Breast epithelium (tissue), 4 donors: ENCODE results near the gene SLC49A4. TPM values are rescaled to one million over a fixed set of nuclear protein-coding genes. Genes with fewer than 3 reads are reported as not detected.

ENCODE experiments used
- DNase-seq, 2 donors: peaks; one replicate each; pipeline ENCODE4 v3.0.0-alpha.2; 2019; ENCODE audit warnings: low spot score in 2 of 2
- H3K27ac ChIP-seq, 2 donors: fragments of 200-600 bp; sonication (generic) in 1 of 2; one replicate each; pipeline ENCODE4 v1.5.1; 2016 to 2019; ENCODE audit warnings: mild to moderate bottlenecking in 1 of 2
- H3K27me3 ChIP-seq, 2 donors: fragments of 200-600 bp; sonication (generic) in 1 of 2; one replicate each; pipeline versions ENCODE4 v1.5.1 to v1.6.0; 2017 to 2019; ENCODE audit warnings: control low read depth in 1 of 2, mild to moderate bottlenecking in 1 of 2
- H3K36me3 ChIP-seq: fragments of 200-600 bp; one replicate; pipeline ENCODE4 v1.5.1; 2019
- H3K4me1 ChIP-seq, 2 donors: fragments of 200-600 bp; sonication (generic); one replicate each; pipeline ENCODE4 v1.5.1; 2016 to 2019; ENCODE audit warnings: control low read depth in 1 of 2
- H3K4me3 ChIP-seq, 3 donors: fragments of 200-600 bp; sonication (generic); 1 replicate in 2 of 3; 2 replicates in 1 of 3; pipeline ENCODE4 v1.5.1; 2016 to 2019; ENCODE audit warnings: mild to moderate bottlenecking in 3 of 3, moderate library complexity in 2 of 3
- H3K9me3 ChIP-seq, 2 donors: fragments of 200-600 bp; sonication (generic) in 1 of 2; one replicate each; pipeline ENCODE4 v1.5.1; 2016 to 2019; ENCODE audit warnings: control low read depth in 1 of 2
- POLR2A ChIP-seq: fragments of 450-650 bp; IDR thresholded peaks from one replicate; pipeline ENCODE4 v1.6.1; 2016; ENCODE audit warnings: antibody characterized with exemption, mild to moderate bottlenecking, moderate library complexity
- POLR2AphosphoS5 ChIP-seq, 3 donors: sonication (generic); formaldehyde crosslinking; IDR thresholded peaks; one replicate each; pipeline ENCODE4 v1.6.1; 2017; ENCODE audit warnings: antibody characterized with exemption in 3 of 3
- intact Hi-C: fragments of 100-400 bp; cut with DNase I; formaldehyde crosslinking; loops from one replicate; pipeline ENCODE4 v1.15.1; 2023; ENCODE audit warnings: low total_unique reads
- total RNA-seq, 3 donors: library from RNA; depleted of rRNA; stranded (reverse); fragments of >200 nt; gene quantifications; one replicate each; pipeline ENCODE4 v1.1.0, GENCODE V29; 2016
- TF ChIP-seq, protein P1 (sequence below), 3 donors: fragments of 450-650 bp; IDR thresholded peaks; one replicate each; pipeline ENCODE4 v1.5.1; 2016 to 2017; ENCODE audit warnings: antibody characterized with exemption in 3 of 3, mild to moderate bottlenecking in 3 of 3, moderate library complexity in 3 of 3

Gene SLC49A4
- total RNA-seq, 3 donors from 2014 or later: 14.1 to 17.7 (median 17.6) TPM

DNA sequence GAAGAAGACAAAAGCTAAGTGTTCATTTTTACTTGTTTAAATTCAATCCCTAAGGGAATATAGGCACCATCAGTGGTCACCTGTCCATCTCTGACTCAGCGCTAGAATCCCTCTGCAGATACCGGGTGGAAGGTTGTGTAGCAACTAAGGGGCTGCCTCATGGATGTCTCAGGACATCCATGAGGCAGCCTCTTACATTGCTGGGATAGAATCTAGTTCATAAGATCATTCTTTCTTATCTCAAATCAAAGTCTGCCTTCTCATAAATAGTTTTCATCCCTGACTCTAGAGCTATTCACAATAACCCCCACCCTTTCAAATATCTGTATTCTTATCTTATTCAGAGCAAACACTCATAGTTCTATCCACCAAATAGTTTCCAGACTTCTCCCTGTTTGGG is 39.4 kb upstream of the SLC49A4 start:
- DNase-seq: no peak
- intact Hi-C loops: no loop called here
- Histone ChIP-seq H3K9me3 (no peaks in the 10 kb centered on the region), H3K27me3 (no peaks in the 10 kb centered on the region), H3K4me1 (no peaks in the 10 kb centered on the region), H3K4me3 (no peak overlapping the region), H3K27ac (no peak overlapping the region), H3K36me3 (no peaks in the 10 kb centered on the region)
- TF ChIP-seq, protein P1, sequence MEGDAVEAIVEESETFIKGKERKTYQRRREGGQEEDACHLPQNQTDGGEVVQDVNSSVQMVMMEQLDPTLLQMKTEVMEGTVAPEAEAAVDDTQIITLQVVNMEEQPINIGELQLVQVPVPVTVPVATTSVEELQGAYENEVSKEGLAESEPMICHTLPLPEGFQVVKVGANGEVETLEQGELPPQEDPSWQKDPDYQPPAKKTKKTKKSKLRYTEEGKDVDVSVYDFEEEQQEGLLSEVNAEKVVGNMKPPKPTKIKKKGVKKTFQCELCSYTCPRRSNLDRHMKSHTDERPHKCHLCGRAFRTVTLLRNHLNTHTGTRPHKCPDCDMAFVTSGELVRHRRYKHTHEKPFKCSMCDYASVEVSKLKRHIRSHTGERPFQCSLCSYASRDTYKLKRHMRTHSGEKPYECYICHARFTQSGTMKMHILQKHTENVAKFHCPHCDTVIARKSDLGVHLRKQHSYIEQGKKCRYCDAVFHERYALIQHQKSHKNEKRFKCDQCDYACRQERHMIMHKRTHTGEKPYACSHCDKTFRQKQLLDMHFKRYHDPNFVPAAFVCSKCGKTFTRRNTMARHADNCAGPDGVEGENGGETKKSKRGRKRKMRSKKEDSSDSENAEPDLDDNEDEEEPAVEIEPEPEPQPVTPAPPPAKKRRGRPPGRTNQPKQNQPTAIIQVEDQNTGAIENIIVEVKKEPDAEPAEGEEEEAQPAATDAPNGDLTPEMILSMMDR (IDR thresholded peaks at IDR 0.05): no peak
- no peak for TF ChIP-seq POLR2A
- no peak for TF ChIP-seq POLR2AphosphoS5 (IDR thresholded peaks at IDR 0.05)

DNA sequence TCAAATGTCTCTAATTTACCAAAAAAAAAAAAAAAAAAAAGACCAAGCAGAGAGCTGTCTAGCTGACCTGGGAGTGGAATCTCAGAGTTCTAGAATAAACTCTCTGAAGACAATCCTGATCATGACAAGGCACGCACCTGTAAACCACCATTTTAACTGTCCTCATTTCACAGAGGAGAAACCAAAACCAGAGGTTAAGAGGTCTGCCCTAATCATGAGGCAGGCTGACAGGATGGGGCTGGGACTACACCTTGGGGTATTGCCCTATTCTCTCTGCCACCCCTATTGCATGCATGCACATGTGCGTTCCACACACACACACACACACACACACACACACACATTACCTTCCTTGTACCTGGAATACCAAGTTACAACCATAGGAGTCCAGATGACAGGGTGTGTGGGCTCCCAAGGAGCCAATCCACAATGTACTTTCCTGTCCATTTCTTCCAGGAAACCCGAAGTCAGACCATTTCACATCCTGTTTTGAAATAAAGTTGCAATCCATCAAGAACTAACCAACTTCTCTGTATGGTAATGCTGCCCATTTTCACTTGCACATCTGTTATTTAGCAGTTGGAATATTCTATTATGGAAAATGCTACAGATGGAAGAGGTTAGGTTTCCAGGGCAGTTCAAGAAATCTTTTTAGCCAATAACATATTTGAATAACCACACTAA is 35.9 kb upstream of the SLC49A4 start:
- no peaks in the 10 kb centered on the region for H3K9me3 ChIP-seq
- no peaks in the 10 kb centered on the region for H3K27me3 ChIP-seq
- no peak for DNase-seq
- H3K27ac ChIP-seq: no peak overlapping the region
- H3K36me3 ChIP-seq: no peaks in the 10 kb centered on the region
- intact Hi-C loops: no loop called here
- TF ChIP-seq POLR2AphosphoS5 (IDR thresholded peaks at IDR 0.05) (no peak), POLR2A (no peak)
- TF ChIP-seq, protein P1 (IDR thresholded peaks at IDR 0.05): no peak
- no peaks in the 10 kb centered on the region for H3K4me1 ChIP-seq
- H3K4me3 ChIP-seq: no peak overlapping the region

DNA sequence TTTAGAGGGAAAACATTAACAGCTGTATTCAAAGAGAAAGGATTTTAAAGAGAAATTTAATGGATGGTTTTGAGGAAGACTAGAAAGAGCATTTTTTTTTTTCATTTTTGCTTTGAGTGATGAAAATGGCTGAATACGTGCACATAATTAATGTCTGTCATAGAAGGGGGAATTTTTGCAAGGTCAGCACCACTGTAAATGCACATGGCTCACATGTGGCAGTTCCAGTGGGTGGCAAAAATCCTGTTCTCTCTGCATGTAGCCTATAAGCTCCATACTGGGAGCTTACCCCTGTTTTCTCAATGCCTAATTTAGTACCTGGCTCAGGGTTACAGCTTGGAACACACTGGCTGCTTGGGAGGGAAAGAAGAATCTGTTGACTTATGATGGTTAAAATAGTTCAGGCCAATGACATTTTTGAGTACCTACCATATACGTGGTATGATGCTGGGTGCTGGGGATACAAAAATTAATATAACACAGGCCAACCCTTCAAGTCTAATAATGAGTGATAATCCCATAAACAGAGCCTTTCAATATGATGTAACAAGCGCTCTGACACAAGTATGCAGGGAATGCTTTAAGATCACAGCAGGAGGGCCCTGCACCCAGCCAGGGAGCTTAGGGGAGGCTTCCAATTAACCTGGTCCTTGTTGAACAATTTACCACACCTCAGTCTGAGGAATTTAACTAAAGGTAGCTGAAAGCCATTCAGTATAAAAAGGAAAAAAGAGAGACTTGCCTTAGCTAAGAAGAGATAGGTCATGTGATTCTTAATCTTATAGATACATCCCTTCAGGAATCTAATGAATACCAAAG is 34.2 kb upstream of the SLC49A4 start:
- intact Hi-C loops: no loop called here
- no peaks in the 10 kb centered on the region for H3K4me1 ChIP-seq
- H3K27ac ChIP-seq: no peak overlapping the region

DNA sequence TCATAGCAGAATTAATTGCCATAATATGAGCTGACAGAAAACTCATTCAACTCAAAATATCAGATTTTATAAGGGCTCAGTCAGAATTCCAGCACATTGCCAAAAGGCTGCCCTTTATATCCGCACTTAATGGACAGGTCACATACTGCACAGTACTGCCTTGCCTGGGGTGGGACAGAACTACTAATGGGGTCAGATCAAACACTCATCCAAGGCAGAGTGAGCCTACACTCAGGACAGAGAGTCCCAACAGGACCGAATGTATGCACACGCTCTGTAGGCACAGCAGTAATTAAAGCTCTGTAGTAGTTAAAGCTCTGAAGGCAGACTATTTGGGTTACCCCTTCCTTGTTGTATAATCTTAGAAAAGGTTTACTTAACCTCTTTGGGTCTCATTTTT is 28.4 kb upstream of the SLC49A4 start:
- H3K4me3 ChIP-seq: no peak overlapping the region
- no peaks in the 10 kb centered on the region for H3K36me3 ChIP-seq
- H3K27ac ChIP-seq: no peak overlapping the region
- H3K4me1 ChIP-seq: no peaks in the 10 kb centered on the region
- no peak for DNase-seq
- intact Hi-C loops: no loop called here
- TF ChIP-seq POLR2A (no peak), POLR2AphosphoS5 (IDR thresholded peaks at IDR 0.05) (no peak)
- TF ChIP-seq, protein P1 (IDR thresholded peaks at IDR 0.05): no peak
- H3K9me3 ChIP-seq: no peaks in the 10 kb centered on the region
- no peaks in the 10 kb centered on the region for H3K27me3 ChIP-seq

More for the DNA sequence above, 34.2 kb upstream of the SLC49A4 start:
- no peaks in the 10 kb centered on the region for H3K27me3 ChIP-seq
- DNase-seq: no peak
- H3K4me3 ChIP-seq: no peak overlapping the region
- no peaks in the 10 kb centered on the region for H3K9me3 ChIP-seq
- no peaks in the 10 kb centered on the region for H3K36me3 ChIP-seq
- TF ChIP-seq POLR2AphosphoS5 (IDR thresholded peaks at IDR 0.05) (no peak), POLR2A (no peak)
- TF ChIP-seq, protein P1 (IDR thresholded peaks at IDR 0.05): no peak
